ENCODE measurements around the gene MBNL2. TPM values are rescaled to one million over a fixed set of nuclear protein-coding genes. Genes with fewer than 3 reads are reported as not detected.

MBNL2 gene
- total RNA-seq, 1 experiment from 2014 or later = 74.3 TPM

GRCh38 chr13:97249796-97250495 lies 27.8 kb downstream of the MBNL2 start:
- Mint-ChIP-seq H3K36me3 (ENCODE audit: insufficient read depth, unreplicated experiment) (no peaks in the 10 kb centered on the region), H3K9me3 (ENCODE audit: unreplicated experiment) (no peaks in the 10 kb centered on the region), H3K27ac (ENCODE audit: low read depth, unreplicated experiment) (peak overlapping the region; percentile 44), H3K27me3 (ENCODE audit: insufficient read depth, unreplicated experiment) (no peaks in the 10 kb centered on the region), H3K4me3 (ENCODE audit: unreplicated experiment) (no peak overlapping the region), H3K4me1 (ENCODE audit: insufficient read depth, unreplicated experiment) (peaks cover 25% of the 10 kb centered on the region)
- no TSS peak for BruUV-seq (replicated peaks)
- DNase-seq (ENCODE audit: unreplicated experiment) = no peak
- POLR2A ChIA-PET = interaction anchor here (0.6 to 10.0 kb wide), 19 partner anchors 9 to 1196 kb away, joined by 3 to 223 read pairs (median 4); partner anchors contain the start of genes MBNL2 and UGGT2
- TF ChIP-seq, protein P1, sequence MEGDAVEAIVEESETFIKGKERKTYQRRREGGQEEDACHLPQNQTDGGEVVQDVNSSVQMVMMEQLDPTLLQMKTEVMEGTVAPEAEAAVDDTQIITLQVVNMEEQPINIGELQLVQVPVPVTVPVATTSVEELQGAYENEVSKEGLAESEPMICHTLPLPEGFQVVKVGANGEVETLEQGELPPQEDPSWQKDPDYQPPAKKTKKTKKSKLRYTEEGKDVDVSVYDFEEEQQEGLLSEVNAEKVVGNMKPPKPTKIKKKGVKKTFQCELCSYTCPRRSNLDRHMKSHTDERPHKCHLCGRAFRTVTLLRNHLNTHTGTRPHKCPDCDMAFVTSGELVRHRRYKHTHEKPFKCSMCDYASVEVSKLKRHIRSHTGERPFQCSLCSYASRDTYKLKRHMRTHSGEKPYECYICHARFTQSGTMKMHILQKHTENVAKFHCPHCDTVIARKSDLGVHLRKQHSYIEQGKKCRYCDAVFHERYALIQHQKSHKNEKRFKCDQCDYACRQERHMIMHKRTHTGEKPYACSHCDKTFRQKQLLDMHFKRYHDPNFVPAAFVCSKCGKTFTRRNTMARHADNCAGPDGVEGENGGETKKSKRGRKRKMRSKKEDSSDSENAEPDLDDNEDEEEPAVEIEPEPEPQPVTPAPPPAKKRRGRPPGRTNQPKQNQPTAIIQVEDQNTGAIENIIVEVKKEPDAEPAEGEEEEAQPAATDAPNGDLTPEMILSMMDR (IDR thresholded peaks at IDR 0.05; ENCODE audit: unreplicated experiment) = no peak
- intact Hi-C loops (cut with micrococcal nuclease) = no loop called here
- CTCF ChIA-PET = interaction anchor here (0.6 to 2.4 kb wide), 19 partner anchors 8 to 1744 kb away, joined by 3 to 7 read pairs (median 4); partner anchors contain the start of gene MBNL2

- Mint-ChIP-seq H3K4me1 (ENCODE audit: insufficient read depth, unreplicated experiment) (peaks cover 31% of the 10 kb centered on the region), H3K4me3 (ENCODE audit: unreplicated experiment) (no peak overlapping the region), H3K9me3 (ENCODE audit: unreplicated experiment) (no peaks in the 10 kb centered on the region), H3K27ac (ENCODE audit: low read depth, unreplicated experiment) (peak overlapping the region; percentile 44), H3K27me3 (ENCODE audit: insufficient read depth, unreplicated experiment) (no peaks in the 10 kb centered on the region), H3K36me3 (ENCODE audit: insufficient read depth, unreplicated experiment) (no peaks in the 10 kb centered on the region)
- no peak for DNase-seq (ENCODE audit: unreplicated experiment)
- ChIA-PET CTCF (interaction anchor here (0.7 to 2.4 kb wide), 17 partner anchors 8 to 140 kb away, joined by 3 to 7 read pairs (median 4); partner anchors contain the start of gene MBNL2), POLR2A (interaction anchor here (0.6 to 10.0 kb wide), 16 partner anchors 9 to 1197 kb away, joined by 3 to 223 read pairs (median 4); partner anchors contain the start of genes MBNL2 and UGGT2)
- TF ChIP-seq, protein P1 (IDR thresholded peaks at IDR 0.05; ENCODE audit: unreplicated experiment) = no peak
- intact Hi-C loops (cut with micrococcal nuclease) = no loop called here
- no TSS peak for BruUV-seq (replicated peaks)
Observed at GRCh38 chr13:97250560-97250959, 28.4 kb downstream of the MBNL2 start.

DNA sequence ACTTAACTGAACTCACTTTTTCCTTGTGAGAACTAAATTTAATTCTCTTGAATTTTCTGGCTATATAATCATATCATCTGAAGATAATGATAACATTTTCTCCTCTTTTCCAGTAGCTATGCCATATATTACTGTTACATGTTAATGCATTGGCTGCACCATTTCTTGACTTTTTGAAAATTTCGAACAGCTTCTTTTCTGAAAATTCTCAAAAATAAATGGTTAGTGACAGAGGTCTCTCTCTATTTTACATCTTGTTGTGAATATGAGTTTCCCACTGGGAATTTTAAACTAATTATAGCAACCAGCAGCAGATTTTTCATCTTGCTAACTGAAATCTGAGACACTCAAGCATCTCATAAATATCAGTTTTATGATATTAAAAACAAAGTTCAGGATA lies 30.6 kb downstream of the MBNL2 start:
- no peaks in the 10 kb centered on the region for H3K9me3 Mint-ChIP-seq (ENCODE audit: unreplicated experiment)
- no TSS peak for BruUV-seq (replicated peaks)
- intact Hi-C loops (cut with micrococcal nuclease) = no loop called here

More for the DNA sequence above, 30.6 kb downstream of the MBNL2 start:
- Mint-ChIP-seq H3K4me1 (ENCODE audit: insufficient read depth, unreplicated experiment) (peaks cover 52% of the 10 kb centered on the region), H3K27ac (ENCODE audit: low read depth, unreplicated experiment) (no peak overlapping the region), H3K4me3 (ENCODE audit: unreplicated experiment) (no peak overlapping the region), H3K36me3 (ENCODE audit: insufficient read depth, unreplicated experiment) (no peaks in the 10 kb centered on the region), H3K27me3 (ENCODE audit: insufficient read depth, unreplicated experiment) (no peaks in the 10 kb centered on the region)
- no peak for DNase-seq (ENCODE audit: unreplicated experiment)
- CTCF ChIA-PET = interaction anchor here (0.5 to 0.6 kb wide), 2 partner anchors 9 to 17 kb away, joined by 3 to 4 read pairs; no protein-coding TSS in a partner anchor
- TF ChIP-seq, protein P1 (IDR thresholded peaks at IDR 0.05; ENCODE audit: unreplicated experiment) = no peak
- POLR2A ChIA-PET = interaction anchor here (0.6 to 10.0 kb wide), 7 partner anchors 16 to 127 kb away, joined by 3 to 223 read pairs (median 3); partner anchors contain the start of gene MBNL2

Measured in MCF 10A (cell line).